GM23248 (cell line): ENCODE data around the gene ATAD3A.
"Not testable (repeated sequence)": the region's sequence is repeated elsewhere in the genome, so short reads cannot be mapped to it uniquely, and the experiment has no call there.

Experiments
- EZH2 ChIP-seq: fragments of 200-600 bp; sonication (generic); IDR thresholded peaks from 2 replicates; pipeline ENCODE4 v1.6.1; 2018; ENCODE audit warnings: antibody characterized with exemption, mild to moderate bottlenecking; ENCODE audit not compliant: insufficient read depth, poor library complexity, severe bottlenecking
- EZH2phosphoT487 ChIP-seq: fragments of 200-600 bp; sonication (generic); IDR thresholded peaks from 2 replicates; pipeline ENCODE4 v1.6.1; 2018; ENCODE audit warnings: antibody characterized with exemption, moderate library complexity, mild to moderate bottlenecking, low read depth; ENCODE audit not compliant: insufficient read depth

- TF ChIP-seq EZH2, EZH2phosphoT487: not testable (repeated sequence)
Measured at GRCh38 chr1:1484976-1485750, 26.8 kb upstream of the ATAD3A start.
